HepG2 (cell line): Measurements from ENCODE around the gene NAXD. TPM values are rescaled to one million over a fixed set of nuclear protein-coding genes. Genes with fewer than 3 reads are reported as not detected.

ENCODE experiments used
- ATAC-seq: fragments of 200-7000 bp; cut with Tn5 transposase; 3 replicates; pipeline ENCODE4 v1.9.1; 2020; ENCODE audit warnings: mild to moderate bottlenecking, moderate library complexity
- BruUV-seq: library from RNA; stranded (reverse); fragments of 400-500 nt; replicated peaks from 2 replicates; lab custom pipeline; 2021; lab: Mats Ljungman, UMichigan
- CTCF ChIA-PET: fragments of 300-600 bp; formaldehyde crosslinking; extraction: SDS; loops from one replicate; lab custom pipeline; 2021; ENCODE audit warnings: low total read pairs, inconsistent platforms, low intra/inter-chr PET ratio; lab: Yijun Ruan, JAX
- POLR2A ChIA-PET: fragments of 350-600 bp; sonication (Branson Sonifier 250); formaldehyde crosslinking; loops from one replicate; lab custom pipeline; 2020; ENCODE audit warnings: antibody characterized with exemption, inconsistent platforms; lab: Yijun Ruan, JAX
- DNase-seq: peaks from one replicate; pipeline ENCODE4 v3.0.0-alpha.2; 2015; ENCODE audit warnings: low spot score
- FAIRE-seq: peaks from 3 replicates; lab custom pipeline; 2011; peaks lifted over from hg19 to GRCh38; lab: Jason Lieb, UNC
- H2AFZ ChIP-seq: one replicate; pipeline ENCODE4 v1.6.1; 2011; ENCODE audit warnings: low read length, inconsistent platforms
- H3K27ac ChIP-seq: fragments of 300-600 bp; 3 replicates; pipeline ENCODE4 v1.8.0; 2011; ENCODE audit warnings: mixed run types, mild to moderate bottlenecking, mixed read lengths, low read length, inconsistent platforms; ENCODE audit not compliant: insufficient read depth; ENCODE audit errors: extremely low read length
- H3K27me3 ChIP-seq, 2 experiments: fragments of 200-600 bp in 1 of 2; 2 replicates in 1 of 2; 3 replicates in 1 of 2; pipeline versions ENCODE4 v1.6.0 to v1.8.0; 2011; ENCODE audit warnings: low read length in 2 of 2, mild to moderate bottlenecking in 2 of 2, moderate library complexity in 2 of 2, inconsistent platforms in 1 of 2; ENCODE audit not compliant: insufficient read depth in 2 of 2, control insufficient read depth in 1 of 2
- H3K36me3 ChIP-seq, 2 experiments: fragments of 200-600 bp in 1 of 2; replicated peaks in 1 of 2; 2 replicates in 1 of 2; 3 replicates in 1 of 2; pipeline versions ENCODE4 v1.5.1 to v1.8.0; 2011; ENCODE audit warnings: low read length in 2 of 2, inconsistent platforms in 1 of 2; ENCODE audit not compliant: insufficient read depth in 2 of 2, control insufficient read depth in 1 of 2
- H3K4me1 ChIP-seq: 2 replicates; pipeline ENCODE4 v1.5.1; 2012; ENCODE audit warnings: low read length, inconsistent platforms; ENCODE audit not compliant: insufficient read depth
- H3K4me2 ChIP-seq: 2 replicates; pipeline ENCODE4 v1.6.0; 2011; ENCODE audit warnings: low read depth, low read length, inconsistent platforms
- H3K4me3 ChIP-seq, 3 experiments: fragments of 200-600 bp in 1 of 3; sonication (generic), shearing (Covaris generic) in 1 of 3; replicated peaks in 1 of 3; 2 replicates each; pipeline ENCODE4 v1.5.1; 2011 to 2016; ENCODE audit warnings: low read length in 3 of 3, inconsistent platforms in 2 of 3, low read depth in 2 of 3, mild to moderate bottlenecking in 2 of 3, control low read depth in 1 of 3, mixed read lengths in 1 of 3; ENCODE audit not compliant: insufficient read depth in 1 of 3
- H3K79me2 ChIP-seq: one replicate; pipeline ENCODE4 v1.6.1; 2011; ENCODE audit warnings: low read length, inconsistent platforms; ENCODE audit not compliant: insufficient read depth
- H3K9ac ChIP-seq: 2 replicates; pipeline ENCODE4 v1.6.0; 2011; ENCODE audit warnings: mild to moderate bottlenecking, low read depth, low read length, inconsistent platforms; ENCODE audit not compliant: insufficient read depth
- H3K9me3 ChIP-seq: 2 replicates; pipeline ENCODE4 v1.5.1; 2012; ENCODE audit warnings: mild to moderate bottlenecking, low read length
- H4K20me1 ChIP-seq: 2 replicates; pipeline ENCODE4 v1.6.0; 2011; ENCODE audit warnings: inconsistent platforms, mild to moderate bottlenecking, low read length, moderate library complexity; ENCODE audit not compliant: insufficient read depth
- BHLHE40 ChIP-seq: IDR thresholded peaks from 2 replicates; pipeline ENCODE4 v1.6.1; 2011; ENCODE audit warnings: low read length, improper control_type of control experiment
- DNMT1 ChIP-seq: sonication (generic); formaldehyde crosslinking; IDR thresholded peaks from 2 replicates; pipeline ENCODE4 v1.5.1; 2020; ENCODE audit warnings: mild to moderate bottlenecking, missing genetic modification reagents
- ESRRA ChIP-seq: sonication (generic); formaldehyde crosslinking; IDR thresholded peaks from 2 replicates; pipeline ENCODE4 v1.5.1; 2020; ENCODE audit warnings: mild to moderate bottlenecking, low read depth, missing genetic modification reagents
- GTF3A ChIP-seq: sonication (generic); formaldehyde crosslinking; conservative IDR thresholded peaks from 2 replicates; pipeline ENCODE4 v1.4.0; 2020; ENCODE audit warnings: mild to moderate bottlenecking, missing genetic modification reagents
- IKZF1 ChIP-seq: fragments of 450-650 bp; IDR thresholded peaks from 2 replicates; pipeline ENCODE4 v1.7.1; 2016
- PCBP2 ChIP-seq: fragments of 200-400 bp; formaldehyde crosslinking; optimal IDR thresholded peaks from 2 replicates; pipeline ENCODE3; 2018; ENCODE audit warnings: low read length, low read depth; ENCODE audit not compliant: poor library complexity, severe bottlenecking
- RBFOX2 ChIP-seq: fragments of 200-400 bp; formaldehyde crosslinking; IDR thresholded peaks from 2 replicates; pipeline ENCODE4 v1.6.1; 2017; ENCODE audit warnings: low read depth, mild to moderate bottlenecking, low read length
- TBL1XR1 ChIP-seq: fragments of 150-350 bp; IDR thresholded peaks from 2 replicates; pipeline ENCODE4 v1.6.1; 2014; ENCODE audit warnings: borderline replicate concordance, low read length; ENCODE audit not compliant: partially characterized antibody
- TBP ChIP-seq: sonication (generic); formaldehyde crosslinking; IDR thresholded peaks from 2 replicates; pipeline ENCODE4 v1.5.0; 2020; ENCODE audit warnings: missing genetic modification reagents
- ZBTB37 ChIP-seq: sonication (generic); formaldehyde crosslinking; IDR thresholded peaks from 2 replicates; pipeline ENCODE4 v1.4.0; 2020; ENCODE audit warnings: mild to moderate bottlenecking, missing genetic modification reagents
- ZFAT ChIP-seq: sonication (generic); formaldehyde crosslinking; conservative IDR thresholded peaks from 2 replicates; pipeline ENCODE4 v1.8.1; 2023; ENCODE audit warnings: missing genetic modification reagents, inconsistent platforms
- ZKSCAN1 ChIP-seq: fragments of 150-350 bp; IDR thresholded peaks from 2 replicates; pipeline ENCODE4 v1.6.1; 2014; ENCODE audit warnings: low read length
- ZNF225 ChIP-seq: sonication (generic); formaldehyde crosslinking; IDR thresholded peaks from 2 replicates; pipeline ENCODE4 v1.4.0; 2020; ENCODE audit warnings: mild to moderate bottlenecking, missing genetic modification reagents
- ZNF703 ChIP-seq: sonication (generic); formaldehyde crosslinking; IDR thresholded peaks from 2 replicates; pipeline ENCODE4 v1.5.1; 2020; ENCODE audit warnings: missing genetic modification reagents, mild to moderate bottlenecking, moderate library complexity, borderline replicate concordance
- ZNF724P ChIP-seq: sonication (generic); formaldehyde crosslinking; IDR thresholded peaks from 2 replicates; pipeline ENCODE4 v1.8.0; 2022; ENCODE audit warnings: missing genetic modification reagents, borderline replicate concordance
- ZSCAN12 ChIP-seq: sonication (generic); formaldehyde crosslinking; IDR thresholded peaks from 2 replicates; pipeline ENCODE4 v1.9.0; 2021; ENCODE audit warnings: mild to moderate bottlenecking, missing genetic modification reagents
- ZSCAN20 ChIP-seq: sonication (generic); formaldehyde crosslinking; IDR thresholded peaks from 2 replicates; pipeline ENCODE4 v1.4.0; 2020; ENCODE audit warnings: missing genetic modification reagents, mild to moderate bottlenecking, borderline replicate concordance
- ZSCAN31 ChIP-seq: sonication (generic); formaldehyde crosslinking; IDR thresholded peaks from 2 replicates; pipeline ENCODE4 v1.5.0; 2020; ENCODE audit warnings: low read depth, mild to moderate bottlenecking, missing genetic modification reagents
- WGBS: methylation state at CpG from one replicate; pipeline ENCODE4 v1.1.6; 2017; ENCODE audit warnings: low lambda C conversion rate; 5-methylcytosine and 5-hydroxymethylcytosine counted together
- in situ Hi-C: cut with HindIII; loops from 2 replicates; pipeline ENCODE4 v1.10.0; 2017; ENCODE audit warnings: low pct_unique_long_range_greater_than_20kb; ENCODE audit not compliant: extremely low pct_ligation_motif_present
- intact Hi-C: fragments of 100-400 bp; cut with micrococcal nuclease; formaldehyde crosslinking; loops from one replicate; pipeline ENCODE4 v1.10.0; 2022; ENCODE audit not compliant: unreplicated experiment
- polyA plus RNA-seq, 8 experiments: library from polyadenylated mRNA; depleted of rRNA in 3 of 8; stranded (reverse) in 7 of 8; unstranded in 1 of 8; fragments of >200 nt; fragmentation: Illumina TruSeq in 4 of 8; extraction: Trizol in 4 of 8; gene quantifications; 2 replicates each; pipeline versions ENCODE4 v1.2.1 to v1.2.3, GENCODE V29; 2011 to 2016; ENCODE audit warnings: low read depth in 4 of 8, missing spikeins in 1 of 8, mixed read lengths in 1 of 8; ENCODE audit not compliant: insufficient read depth in 1 of 8
- total RNA-seq, 5 experiments: library from RNA; depleted of rRNA; stranded (reverse); fragments of >200 nt; fragmentation: Illumina TruSeq; extraction: Trizol; gene quantifications; 2 replicates each; pipeline ENCODE4 v1.2.3, GENCODE V29; 2016; ENCODE audit warnings: low read depth in 1 of 5

The NAXD gene
- total and polyA plus RNA-seq, 2 of the 13 experiments (the other 11 are each of a cell fraction or from before 2014, with no cell fraction given) = 19.0 to 23.2 TPM

GRCh38 chr13:110570886-110571285 is 44.5 kb upstream of the NAXD start:
- TF ChIP-seq BHLHE40 (no peak), ZFAT (CRISPR knock-in tag) (no peak), RBFOX2 (no peak), ZNF724P (CRISPR knock-in tag) (no peak), GTF3A (CRISPR knock-in tag) (no peak), DNMT1 (CRISPR knock-in tag) (no peak), ZSCAN12 (CRISPR knock-in tag) (no peak), PCBP2 (no peak), ZSCAN31 (CRISPR knock-in tag) (no peak), IKZF1 (no peak), ZSCAN20 (CRISPR knock-in tag) (no peak), ESRRA (CRISPR knock-in tag) (no peak), TBP (CRISPR knock-in tag) (no peak), ZNF703 (CRISPR knock-in tag) (no peak), ZKSCAN1 (no peak), ZBTB37 (CRISPR knock-in tag) (no peak), TBL1XR1 (no peak), ZNF225 (no peak)
- WGBS = 54% methylated on average over 10 of the region's 10 CpGs
- no TSS peak for BruUV-seq

More at GRCh38 chr13:110570886-110571285, 44.5 kb upstream of the NAXD start:
- intact Hi-C loops = no loop called here
- in situ Hi-C loops = no loop called here
- ChIA-PET CTCF (no interaction called here), POLR2A (no interaction called here)
- peaks cover 0 to 6% of the 10 kb centered on the region in 2 experiments; a peak in 1 of 5 replicates for H3K27me3 ChIP-seq
- no peak overlapping the region for H3K9ac ChIP-seq
- DNase-seq = no peak
- no peak for ATAC-seq
- H3K4me3 ChIP-seq = no peak overlapping the region
- no peak overlapping the region for H2AFZ ChIP-seq
- H3K27ac ChIP-seq = no peak overlapping the region
- no peaks in the 10 kb centered on the region for H3K36me3 ChIP-seq
- FAIRE-seq = no peak
- no peaks in the 10 kb centered on the region for H4K20me1 ChIP-seq
- no peak overlapping the region for H3K4me2 ChIP-seq
- H3K9me3 ChIP-seq = no peaks in the 10 kb centered on the region
- H3K79me2 ChIP-seq = no peaks in the 10 kb centered on the region
- peaks cover 19% of the 10 kb centered on the region for H3K4me1 ChIP-seq
